HG02623 (cell line): ENCODE data around the gene ARID1B.

Source experiments
- ATAC-seq: cut with Tn5 transposase; IDR thresholded peaks from one replicate; pipeline ENCODE4 v1.9.1; 2021; ENCODE audit warnings: moderate library complexity; ENCODE audit not compliant: unreplicated experiment

The ARID1B gene

GRCh38 chr6:157194643-157195042 lies 417.5 kb downstream of the ARID1B start:
- no peak for ATAC-seq

DNA sequence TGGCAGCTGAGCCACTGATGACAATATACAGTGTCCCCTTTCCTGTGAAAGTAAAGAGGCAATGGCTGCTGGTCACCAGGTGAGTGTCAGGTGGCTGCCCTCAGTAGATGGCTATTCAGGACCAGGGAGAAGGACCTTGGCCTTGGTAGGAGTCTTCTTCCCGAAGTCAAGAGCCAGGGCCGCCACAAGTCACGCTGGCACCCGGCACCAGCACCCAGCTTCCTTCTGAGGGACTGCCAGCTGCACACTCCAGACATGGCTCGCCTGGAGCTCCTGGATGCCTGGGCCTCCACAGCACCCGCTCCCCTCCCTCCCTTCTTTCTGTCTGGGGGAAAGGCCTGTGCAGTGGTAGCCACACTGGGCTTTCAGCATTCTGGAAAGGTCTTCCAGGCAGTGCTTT lies 419.2 kb downstream of the ARID1B start:
- no peak for ATAC-seq

DNA sequence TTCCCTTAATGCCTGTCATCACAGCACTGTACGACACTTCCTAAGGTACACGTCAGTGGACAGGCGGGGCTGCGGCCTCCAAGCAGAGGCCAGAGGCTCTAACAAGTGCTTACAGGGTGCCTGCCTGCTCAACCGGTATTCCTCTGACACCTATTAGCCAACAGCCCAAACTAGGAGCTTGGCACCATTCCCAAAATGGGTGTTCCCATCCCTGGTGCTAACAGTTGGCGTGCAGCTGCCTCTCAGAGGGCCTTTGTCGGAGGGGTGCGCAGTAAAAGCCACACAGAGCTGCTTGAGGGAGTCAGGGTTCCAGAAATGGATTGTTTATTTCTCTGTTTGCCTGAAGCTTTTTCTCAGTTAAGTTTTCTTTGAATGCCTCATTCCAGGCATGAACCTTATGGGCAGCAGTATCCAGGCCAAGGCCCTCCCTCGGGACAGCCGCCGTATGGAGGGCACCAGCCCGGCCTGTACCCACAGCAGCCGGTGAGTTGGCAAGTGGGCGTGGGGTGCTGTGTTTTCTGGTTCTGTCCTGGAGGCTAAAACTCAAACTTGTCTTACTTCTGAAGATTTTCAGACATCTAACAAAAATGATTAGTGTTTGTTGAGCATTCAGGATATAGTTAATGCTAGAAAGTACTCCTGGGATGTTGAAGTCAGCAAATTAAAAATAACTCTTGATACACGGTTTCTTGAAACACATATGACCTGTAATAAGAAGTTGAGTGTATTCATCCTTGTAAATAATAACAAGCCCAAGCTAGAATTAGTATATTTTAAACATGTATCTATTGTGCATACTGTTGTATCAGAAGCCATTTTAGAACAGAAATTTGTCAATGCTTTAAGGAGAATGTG lies 421.5 kb downstream of the ARID1B start:
- no peak for ATAC-seq

GRCh38 chr6:157200117-157200516 lies 422.9 kb downstream of the ARID1B start:
- no peak for ATAC-seq

DNA sequence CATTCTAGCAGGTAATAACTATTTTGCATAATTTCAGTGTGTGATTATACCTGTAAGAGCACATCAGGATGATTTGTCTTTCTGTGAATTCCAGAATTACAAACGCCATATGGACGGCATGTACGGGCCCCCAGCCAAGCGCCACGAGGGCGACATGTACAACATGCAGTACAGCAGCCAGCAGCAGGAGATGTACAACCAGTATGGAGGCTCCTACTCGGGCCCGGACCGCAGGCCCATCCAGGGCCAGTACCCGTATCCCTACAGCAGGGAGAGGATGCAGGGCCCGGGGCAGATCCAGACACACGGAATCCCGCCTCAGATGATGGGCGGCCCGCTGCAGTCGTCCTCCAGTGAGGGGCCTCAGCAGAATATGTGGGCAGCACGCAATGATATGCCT lies 423.4 kb downstream of the ARID1B start:
- ATAC-seq: no peak

DNA sequence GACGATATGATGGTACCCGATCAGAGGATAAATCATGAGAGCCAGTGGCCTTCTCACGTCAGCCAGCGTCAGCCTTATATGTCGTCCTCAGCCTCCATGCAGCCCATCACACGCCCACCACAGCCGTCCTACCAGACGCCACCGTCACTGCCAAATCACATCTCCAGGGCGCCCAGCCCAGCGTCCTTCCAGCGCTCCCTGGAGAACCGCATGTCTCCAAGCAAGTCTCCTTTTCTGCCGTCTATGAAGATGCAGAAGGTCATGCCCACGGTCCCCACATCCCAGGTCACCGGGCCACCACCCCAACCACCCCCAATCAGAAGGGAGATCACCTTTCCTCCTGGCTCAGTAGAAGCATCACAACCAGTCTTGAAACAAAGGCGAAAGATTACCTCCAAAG lies 423.9 kb downstream of the ARID1B start:
- no peak for ATAC-seq

DNA sequence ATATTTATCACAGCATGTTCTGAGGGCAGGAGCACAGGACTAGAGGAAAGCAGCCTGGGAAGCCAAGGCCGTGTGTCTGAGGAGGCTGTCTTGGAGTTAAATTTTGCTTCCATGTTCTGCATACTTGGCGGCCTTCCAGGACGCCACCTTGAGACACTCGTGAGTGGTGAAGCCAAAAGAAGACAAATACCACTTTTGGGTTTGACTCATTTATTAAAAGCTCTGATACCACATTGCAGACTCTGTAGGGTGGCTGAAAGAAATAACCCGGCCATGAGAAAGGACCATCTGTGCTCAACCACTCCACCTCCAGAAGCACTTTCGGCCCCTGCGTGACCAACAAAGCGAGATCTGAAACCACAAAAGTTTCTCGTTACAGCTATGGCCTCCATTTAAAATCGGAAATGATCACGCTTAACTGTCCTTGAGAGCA lies 426.1 kb downstream of the ARID1B start:
- ATAC-seq: peak; percentile 94

GRCh38 chr6:157203764-157204163 lies 426.6 kb downstream of the ARID1B start:
- no peak for ATAC-seq

DNA sequence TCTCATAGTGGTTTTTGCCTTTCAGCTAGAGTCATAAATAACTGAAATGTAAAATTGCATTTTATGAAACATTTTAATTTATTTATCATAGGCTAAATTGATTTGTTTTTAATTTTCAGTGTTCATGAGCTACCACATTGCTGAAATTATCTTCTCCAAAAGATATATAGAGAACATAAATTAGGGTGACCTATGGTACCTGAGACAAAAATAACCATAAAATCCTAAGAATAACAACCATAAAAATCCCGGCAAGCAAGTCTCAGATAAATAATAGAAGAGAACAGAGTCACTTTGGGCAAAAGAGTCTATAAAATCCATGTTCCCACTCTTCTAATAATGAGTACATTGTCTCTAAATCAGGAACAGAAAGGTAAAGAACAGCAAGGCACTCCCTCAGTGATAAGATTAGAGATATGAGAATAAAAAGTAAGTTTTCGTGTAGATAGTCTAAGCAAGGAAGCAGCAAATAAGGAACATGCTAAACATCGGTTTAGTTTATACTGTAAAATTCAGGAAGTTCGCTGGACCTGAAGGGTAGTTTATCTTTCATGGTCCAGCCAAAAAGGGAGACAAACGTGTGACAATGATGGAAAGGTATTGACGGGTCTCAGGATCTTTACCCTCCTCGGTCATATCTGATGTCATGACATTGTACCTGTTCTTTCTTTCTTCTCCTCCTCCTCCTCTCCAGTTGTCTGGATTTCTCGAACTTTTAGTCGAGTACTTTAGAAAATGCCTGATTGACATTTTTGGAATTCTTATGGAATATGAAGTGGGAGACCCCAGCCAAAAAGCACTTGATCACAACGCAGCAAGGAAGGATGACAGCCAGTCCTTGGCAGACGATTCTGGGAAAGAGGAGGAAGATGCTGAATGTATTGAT lies 428.5 kb downstream of the ARID1B start:
- no peak for ATAC-seq

GRCh38 chr6:157206359-157206815 lies 429.2 kb downstream of the ARID1B start:
- no peak for ATAC-seq

GRCh38 chr6:157207521-157208076 lies 430.4 kb downstream of the ARID1B start:
- no peak for ATAC-seq

GRCh38 chr6:157209865-157210530 lies 432.8 kb downstream of the ARID1B start:
- ATAC-seq: no peak

GRCh38 chr6:157210954-157211353 lies 433.8 kb downstream of the ARID1B start:
- ATAC-seq: no peak

GRCh38 chr6:157211603-157212455 lies 434.7 kb downstream of the ARID1B start:
- ATAC-seq: no peak

GRCh38 chr6:157213426-157213825 lies 436.2 kb downstream of the ARID1B start:
- no peak for ATAC-seq

- ATAC-seq: no peak
Measured at GRCh38 chr6:157213907-157214565, 436.9 kb downstream of the ARID1B start.

- no peak for ATAC-seq
Measured at GRCh38 chr6:157215717-157216116, 438.5 kb downstream of the ARID1B start.

GRCh38 chr6:157216570-157216969 lies 439.4 kb downstream of the ARID1B start:
- no peak for ATAC-seq

DNA sequence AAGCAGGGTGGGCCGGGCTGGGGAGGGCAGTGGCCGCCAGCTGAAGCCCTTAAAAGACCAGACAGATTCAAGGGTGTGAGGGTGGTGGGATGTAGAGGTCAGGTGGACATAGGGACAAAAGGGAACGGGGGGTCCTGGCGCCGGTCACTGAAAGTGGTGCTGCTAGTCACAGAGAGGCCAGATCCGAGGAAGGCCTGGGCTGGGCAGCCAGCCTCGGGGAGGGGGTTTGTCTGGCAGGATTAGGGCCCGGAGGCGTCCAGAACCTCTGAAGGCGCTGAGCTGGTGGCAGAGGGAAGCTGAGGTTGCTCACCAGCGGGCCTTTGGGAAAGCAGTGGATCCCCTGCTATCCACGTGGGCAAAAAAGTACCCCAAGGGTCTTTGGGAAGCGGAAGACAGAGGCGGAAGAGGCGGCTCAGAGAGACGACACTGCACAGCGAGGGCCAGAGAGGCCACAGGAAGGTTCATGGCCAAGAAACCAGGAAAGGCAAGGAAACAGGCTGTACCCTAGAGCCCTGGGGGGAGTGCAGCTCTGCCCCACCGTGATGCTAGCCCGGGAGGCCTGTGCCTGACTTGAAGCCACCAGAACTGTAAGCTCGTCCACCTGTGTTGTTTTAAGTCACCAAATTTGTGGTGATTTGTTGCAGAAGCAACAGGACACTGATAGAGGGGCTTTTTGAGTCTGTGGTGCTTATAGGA lies 440.2 kb downstream of the ARID1B start:
- ATAC-seq: no peak
